Chondrocyte (in vitro differentiated cells): ENCODE measurements around the gene EPB41L1. TPM values are rescaled to one million over a fixed set of nuclear protein-coding genes. Genes with fewer than 3 reads are reported as not detected.

ENCODE experiments used
- DNase-seq: peaks from one replicate; pipeline ENCODE4 v3.0.0; 2021; ENCODE audit warnings: mixed read lengths, low spot score
- H3K27ac Mint-ChIP-seq: one replicate; pipeline ENCODE4 v1.8.0; 2021; ENCODE audit warnings: mild to moderate bottlenecking, moderate library complexity, mixed read lengths; ENCODE audit not compliant: unreplicated experiment
- H3K27me3 Mint-ChIP-seq: 2 replicates; pipeline ENCODE4 v1.8.0; 2021; ENCODE audit warnings: low read depth, mixed read lengths
- H3K36me3 Mint-ChIP-seq: 2 replicates; pipeline ENCODE4 v1.8.0; 2021; ENCODE audit warnings: low read depth, mixed read lengths
- H3K4me1 Mint-ChIP-seq: 2 replicates; pipeline ENCODE4 v1.8.0; 2021; ENCODE audit warnings: low read depth, mild to moderate bottlenecking, mixed read lengths
- H3K4me3 Mint-ChIP-seq: one replicate; pipeline ENCODE4 v1.8.0; 2021; ENCODE audit warnings: mild to moderate bottlenecking, moderate library complexity, mixed read lengths; ENCODE audit not compliant: unreplicated experiment
- H3K9me3 Mint-ChIP-seq: 2 replicates; pipeline ENCODE4 v1.8.0; 2021; ENCODE audit warnings: low read depth, mixed read lengths
- total RNA-seq: library from RNA; stranded (reverse); gene quantifications from 3 replicates; pipeline ENCODE4 v1.2.1, GENCODE V29; 2021
- TF ChIP-seq, protein P1 (sequence below): fragments of 200-600 bp; sonication (generic); IDR thresholded peaks from 2 replicates; pipeline ENCODE4 v1.5.0; 2021; ENCODE audit warnings: antibody characterized with exemption, mild to moderate bottlenecking, moderate library complexity

Gene EPB41L1
- total RNA-seq, 1 donor from 2014 or later, result 42.1 TPM

DNA sequence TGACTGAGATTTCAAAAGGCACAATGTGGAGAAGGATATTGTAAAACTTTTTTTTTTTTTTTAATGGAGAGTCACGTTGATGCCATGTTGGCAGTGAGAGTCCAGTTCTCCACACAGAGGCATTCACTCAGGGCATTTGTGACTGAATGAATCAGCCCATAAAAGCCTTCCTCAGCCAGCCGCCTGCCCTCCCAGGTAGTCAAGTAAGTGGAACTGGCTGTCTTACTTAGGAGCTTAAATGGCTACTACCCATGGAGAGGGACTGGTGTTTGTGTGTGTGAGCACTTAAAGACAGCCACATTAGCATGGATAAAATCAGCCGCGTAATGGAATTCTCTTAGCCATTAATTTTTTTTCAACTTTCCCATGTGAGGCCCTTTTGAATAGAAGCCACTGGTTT is 94.3 kb downstream of the EPB41L1 start:
- no peak overlapping the region for H3K4me3 Mint-ChIP-seq

DNA sequence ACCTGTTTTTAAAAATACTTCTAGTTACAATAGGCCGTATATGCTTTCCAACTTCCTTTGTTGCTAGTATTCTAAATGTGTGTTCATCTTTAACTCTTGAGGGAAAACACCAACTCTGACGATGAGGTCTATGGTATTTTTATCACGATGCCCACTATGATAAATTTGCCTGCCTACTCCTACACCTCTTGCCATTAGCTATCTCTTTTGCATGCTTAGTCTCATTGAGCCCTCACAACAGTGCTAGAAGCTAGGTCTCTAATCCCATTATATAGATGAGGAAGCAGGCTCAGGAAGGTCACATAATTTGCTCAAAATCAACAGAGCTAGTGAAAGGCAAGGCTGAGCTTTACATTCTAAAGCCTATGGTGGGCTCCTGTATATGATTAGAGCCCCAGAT is 94.9 kb downstream of the EPB41L1 start:
- no peaks in the 10 kb centered on the region for H3K9me3 Mint-ChIP-seq
- no peaks in the 10 kb centered on the region for H3K27me3 Mint-ChIP-seq
- TF ChIP-seq, protein P1, sequence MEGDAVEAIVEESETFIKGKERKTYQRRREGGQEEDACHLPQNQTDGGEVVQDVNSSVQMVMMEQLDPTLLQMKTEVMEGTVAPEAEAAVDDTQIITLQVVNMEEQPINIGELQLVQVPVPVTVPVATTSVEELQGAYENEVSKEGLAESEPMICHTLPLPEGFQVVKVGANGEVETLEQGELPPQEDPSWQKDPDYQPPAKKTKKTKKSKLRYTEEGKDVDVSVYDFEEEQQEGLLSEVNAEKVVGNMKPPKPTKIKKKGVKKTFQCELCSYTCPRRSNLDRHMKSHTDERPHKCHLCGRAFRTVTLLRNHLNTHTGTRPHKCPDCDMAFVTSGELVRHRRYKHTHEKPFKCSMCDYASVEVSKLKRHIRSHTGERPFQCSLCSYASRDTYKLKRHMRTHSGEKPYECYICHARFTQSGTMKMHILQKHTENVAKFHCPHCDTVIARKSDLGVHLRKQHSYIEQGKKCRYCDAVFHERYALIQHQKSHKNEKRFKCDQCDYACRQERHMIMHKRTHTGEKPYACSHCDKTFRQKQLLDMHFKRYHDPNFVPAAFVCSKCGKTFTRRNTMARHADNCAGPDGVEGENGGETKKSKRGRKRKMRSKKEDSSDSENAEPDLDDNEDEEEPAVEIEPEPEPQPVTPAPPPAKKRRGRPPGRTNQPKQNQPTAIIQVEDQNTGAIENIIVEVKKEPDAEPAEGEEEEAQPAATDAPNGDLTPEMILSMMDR, result no peak
- H3K27ac Mint-ChIP-seq, result no peak overlapping the region
- H3K36me3 Mint-ChIP-seq, result peaks cover 28% of the 10 kb centered on the region
- H3K4me3 Mint-ChIP-seq, result no peak overlapping the region
- peaks cover 9% of the 10 kb centered on the region for H3K4me1 Mint-ChIP-seq
- no peak for DNase-seq

More for the DNA sequence above, 94.3 kb downstream of the EPB41L1 start:
- H3K27ac Mint-ChIP-seq, result no peak overlapping the region
- H3K4me1 Mint-ChIP-seq, result peaks cover 9% of the 10 kb centered on the region
- H3K9me3 Mint-ChIP-seq, result no peaks in the 10 kb centered on the region
- H3K27me3 Mint-ChIP-seq, result no peaks in the 10 kb centered on the region
- DNase-seq, result no peak
- TF ChIP-seq, protein P1, result no peak
- peaks cover 28% of the 10 kb centered on the region for H3K36me3 Mint-ChIP-seq

DNA sequence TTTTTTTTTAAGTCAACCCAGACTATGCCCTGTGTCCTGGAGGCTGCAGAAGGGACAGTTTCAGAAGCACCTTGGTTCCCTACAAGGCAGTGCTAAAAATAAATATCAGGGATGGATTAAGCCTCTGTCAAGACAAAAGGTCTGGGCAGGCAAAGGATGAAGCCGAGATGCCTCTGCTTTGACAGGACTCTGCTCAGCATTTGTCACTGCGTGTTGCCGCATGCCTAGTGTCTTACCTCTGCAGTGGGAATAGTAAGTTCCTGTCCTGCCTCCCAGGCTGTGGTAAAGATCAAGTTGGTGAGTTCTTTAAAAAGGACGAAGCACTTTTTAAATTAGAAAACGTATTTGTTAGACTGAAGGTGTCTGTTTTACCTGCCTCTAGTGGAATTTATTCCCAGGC is 96.9 kb downstream of the EPB41L1 start:
- no peak for DNase-seq
- Mint-ChIP-seq H3K4me3 (no peak overlapping the region), H3K4me1 (peaks cover 9% of the 10 kb centered on the region), H3K27me3 (no peaks in the 10 kb centered on the region), H3K27ac (no peak overlapping the region), H3K36me3 (peaks cover 26% of the 10 kb centered on the region), H3K9me3 (no peaks in the 10 kb centered on the region)
- TF ChIP-seq, protein P1, result no peak

DNA sequence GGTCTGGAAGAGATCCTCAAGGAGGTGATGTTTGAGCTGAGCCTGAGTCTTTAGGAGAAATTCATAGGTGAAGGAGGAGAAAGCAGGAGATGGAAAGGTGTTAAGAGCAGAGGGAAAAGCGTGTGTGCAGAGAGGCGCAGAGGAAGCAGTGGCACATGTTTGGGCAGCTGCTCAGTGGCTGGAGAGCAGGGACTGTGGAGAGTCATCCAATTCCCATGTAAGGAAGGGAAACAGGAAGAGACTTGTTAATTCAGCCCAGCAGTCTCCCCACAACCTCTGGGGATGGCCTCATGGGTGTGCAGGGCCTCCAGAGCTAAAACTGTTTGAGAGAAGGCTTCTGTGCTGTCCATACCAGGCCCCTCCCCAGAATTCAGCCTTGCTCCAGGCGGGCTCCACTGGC is 98.0 kb downstream of the EPB41L1 start:
- Mint-ChIP-seq H3K36me3 (peaks cover 28% of the 10 kb centered on the region), H3K9me3 (no peaks in the 10 kb centered on the region), H3K27ac (no peak overlapping the region), H3K4me1 (peaks cover 9% of the 10 kb centered on the region), H3K27me3 (no peaks in the 10 kb centered on the region), H3K4me3 (no peak overlapping the region)
- no peak for DNase-seq
- TF ChIP-seq, protein P1, result no peak

DNA sequence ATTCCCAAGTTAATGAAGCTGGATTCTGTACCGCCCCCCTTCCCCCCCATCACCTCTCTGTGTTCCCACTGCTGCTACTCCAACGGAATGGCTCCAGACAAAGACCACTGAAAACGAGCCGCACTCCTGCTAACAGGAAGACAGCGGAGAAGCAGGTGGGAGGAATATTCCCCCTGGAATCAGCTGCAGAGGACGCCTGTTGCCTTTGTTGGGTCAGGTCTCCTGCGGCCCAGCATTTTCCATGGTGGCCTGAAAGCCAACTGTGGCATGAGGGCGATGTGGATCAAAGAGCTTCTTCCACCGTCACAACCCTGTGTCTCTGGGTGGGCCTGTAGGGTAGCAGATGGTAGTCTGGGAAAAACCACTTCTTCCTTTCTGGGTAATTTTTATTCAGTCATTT is 98.5 kb downstream of the EPB41L1 start:
- Mint-ChIP-seq H3K27ac (no peak overlapping the region), H3K36me3 (peaks cover 25% of the 10 kb centered on the region), H3K27me3 (no peaks in the 10 kb centered on the region), H3K9me3 (no peaks in the 10 kb centered on the region), H3K4me3 (no peak overlapping the region), H3K4me1 (peaks cover 9% of the 10 kb centered on the region)
- DNase-seq, result no peak
- TF ChIP-seq, protein P1, result no peak
